GM04504 (cell line): ENCODE results near the gene KCTD16.

ENCODE experiments used
- DNase-seq: peaks from one replicate; pipeline ENCODE4 v3.0.0-alpha.2; 2012; ENCODE audit warnings: low read depth

Gene KCTD16

GRCh38 chr5:144333336-144333920 lies 162.8 kb downstream of the KCTD16 start:
- DNase-seq: no peak

GRCh38 chr5:144335561-144335960 lies 164.9 kb downstream of the KCTD16 start:
- DNase-seq: no peak

GRCh38 chr5:144336191-144336961 lies 165.7 kb downstream of the KCTD16 start:
- DNase-seq: no peak

DNA sequence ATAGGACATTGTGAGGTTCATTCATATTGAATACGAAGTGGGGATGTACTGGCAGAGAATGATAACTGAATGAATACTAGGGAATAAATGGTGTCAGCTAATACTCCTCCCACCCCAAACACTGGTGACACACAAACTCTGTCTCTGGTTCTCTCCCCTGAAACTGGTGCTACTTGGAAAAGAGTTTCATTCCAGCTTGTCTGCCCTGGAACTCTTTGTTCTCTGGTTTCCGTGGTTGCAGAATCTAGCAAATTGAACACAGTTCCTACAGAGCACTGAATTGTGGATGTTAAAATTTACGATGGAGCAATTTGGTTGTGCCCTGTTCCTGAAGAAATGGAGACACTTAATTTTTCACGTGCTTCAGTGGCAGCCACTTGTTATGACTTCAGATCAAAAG lies 181.7 kb downstream of the KCTD16 start:
- DNase-seq: no peak

- DNase-seq: no peak
These were observed 182.2 kb downstream of the KCTD16 start for GRCh38 chr5:144352732-144353317.

- DNase-seq: no peak
These were observed 185.8 kb downstream of the KCTD16 start for GRCh38 chr5:144356489-144356888.

- DNase-seq: no peak
These were observed 190.7 kb downstream of the KCTD16 start for GRCh38 chr5:144361406-144361805.

- no peak for DNase-seq
These were observed 195.2 kb downstream of the KCTD16 start for GRCh38 chr5:144365885-144366284.

- DNase-seq: no peak
These were observed 197.3 kb downstream of the KCTD16 start for GRCh38 chr5:144367991-144368390.

- DNase-seq: no peak
These were observed 197.9 kb downstream of the KCTD16 start for GRCh38 chr5:144368556-144368955.

- no peak for DNase-seq
These were observed 198.3 kb downstream of the KCTD16 start for GRCh38 chr5:144369006-144369405.

DNA sequence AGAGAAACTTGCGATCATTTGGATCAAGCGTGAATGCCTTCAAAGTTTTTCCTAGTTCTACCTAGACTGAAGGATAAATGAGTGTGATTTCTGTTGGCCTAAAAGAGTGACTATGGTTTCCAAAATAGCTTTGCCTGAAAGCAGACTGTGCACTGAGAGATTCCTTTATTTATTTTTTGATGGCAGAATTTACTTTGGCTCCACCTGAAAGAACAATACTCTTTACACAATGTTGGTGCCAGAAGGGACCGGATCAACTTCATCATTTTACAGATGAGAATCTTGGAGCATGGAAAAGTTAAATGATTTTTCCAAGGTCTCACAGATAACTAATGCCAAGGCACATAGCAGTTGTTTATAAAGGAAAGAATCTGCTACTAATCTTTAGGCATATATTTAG lies 199.6 kb downstream of the KCTD16 start:
- no peak for DNase-seq

DNA sequence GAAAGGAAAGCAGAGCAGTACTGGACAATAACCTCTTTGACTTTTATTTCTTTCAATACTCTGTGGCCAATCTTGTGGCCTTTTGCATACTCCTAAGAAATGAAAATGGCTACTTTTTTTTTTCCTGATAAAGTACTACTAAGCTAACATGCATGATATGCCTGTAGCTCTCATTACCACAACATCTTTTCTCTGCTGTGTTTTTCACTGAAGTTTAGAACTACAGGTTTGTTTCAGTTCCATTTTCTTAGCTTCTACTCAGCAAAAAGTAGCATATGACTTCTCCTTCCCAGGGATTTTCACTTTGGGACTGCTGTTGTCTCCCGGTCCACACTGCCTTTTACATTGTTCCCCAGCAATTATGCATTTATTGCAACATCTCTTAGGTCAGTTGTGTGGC lies 204.0 kb downstream of the KCTD16 start:
- DNase-seq: no peak

DNA sequence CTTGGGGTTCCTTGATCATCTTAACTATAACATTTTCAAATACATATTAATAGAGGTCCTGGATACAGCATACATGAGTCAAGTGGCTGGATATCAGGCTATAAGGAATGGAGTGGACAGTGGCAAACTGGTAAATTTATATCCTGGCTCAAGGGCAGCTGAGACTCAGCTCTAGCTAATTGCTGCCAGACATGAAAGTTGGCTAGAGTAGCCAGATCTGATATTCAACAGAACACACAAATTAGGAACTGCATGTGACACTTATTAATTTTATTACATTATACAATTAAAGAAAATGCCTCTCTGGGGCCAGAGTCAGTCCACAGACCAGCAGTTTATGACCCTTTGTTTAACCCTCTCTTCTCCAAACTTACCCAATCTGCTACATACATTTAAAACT lies 206.5 kb downstream of the KCTD16 start:
- no peak for DNase-seq

- no peak for DNase-seq
These were observed 208.0 kb downstream of the KCTD16 start for GRCh38 chr5:144378681-144379080.

- no peak for DNase-seq
These were observed 214.9 kb downstream of the KCTD16 start for GRCh38 chr5:144385597-144385996.

DNA sequence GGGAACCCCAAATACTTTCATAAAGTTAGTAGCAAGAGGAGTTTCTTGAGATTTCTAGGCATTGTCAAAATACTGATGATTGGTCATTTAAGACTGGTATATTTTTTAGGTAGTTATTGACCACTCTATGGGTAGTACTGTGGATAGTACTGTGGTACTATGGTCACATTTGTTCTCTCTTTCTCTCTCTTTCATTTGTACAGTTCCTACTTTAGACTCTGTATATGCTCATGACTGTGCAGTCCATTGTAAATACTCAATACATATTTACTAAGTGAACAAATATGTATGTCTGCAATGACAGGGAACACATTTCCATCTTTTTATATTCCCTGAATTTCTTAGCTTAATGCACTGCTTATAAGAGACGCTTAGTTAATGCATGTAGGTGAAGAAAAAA lies 215.6 kb downstream of the KCTD16 start:
- DNase-seq: no peak

GRCh38 chr5:144390133-144390532 lies 219.5 kb downstream of the KCTD16 start:
- no peak for DNase-seq

- DNase-seq: no peak
These were observed 220.4 kb downstream of the KCTD16 start for GRCh38 chr5:144391044-144391443.

DNA sequence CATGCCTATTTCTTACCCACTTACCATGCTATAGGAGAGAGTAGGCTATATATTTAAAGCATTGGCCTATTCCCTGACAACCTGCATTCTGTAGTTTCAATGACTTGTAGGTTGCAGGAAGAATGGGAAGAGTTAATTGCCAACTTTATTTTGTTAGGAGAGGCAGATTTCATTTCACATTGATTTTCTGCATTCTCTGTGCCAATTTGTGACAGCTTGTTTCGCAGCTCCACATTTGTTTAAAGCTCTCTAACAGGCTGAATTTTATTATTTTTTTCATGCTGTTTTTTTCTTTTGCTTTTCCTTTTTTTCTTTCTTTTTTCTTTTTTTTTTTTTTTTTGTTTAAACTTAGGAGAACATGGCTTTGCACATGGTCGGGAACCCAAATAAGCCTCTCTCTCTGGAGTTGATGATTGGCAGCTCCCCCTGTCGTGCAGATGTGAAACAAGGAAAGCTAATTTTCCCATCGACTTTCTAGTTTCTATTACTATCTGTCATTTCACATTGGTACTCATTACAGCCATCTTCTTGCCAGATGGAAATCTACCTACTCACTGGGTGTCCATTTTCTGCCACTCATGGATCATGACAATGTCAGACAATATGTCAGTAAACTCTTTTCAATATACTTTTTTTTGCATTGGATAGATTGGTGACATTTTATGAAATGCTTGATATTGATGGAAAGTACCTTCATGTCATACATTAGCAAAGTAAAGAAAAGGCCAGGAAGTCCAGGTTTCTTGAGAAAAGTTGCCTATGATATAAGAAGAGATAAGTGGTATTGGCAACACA lies 223.2 kb downstream of the KCTD16 start:
- no peak for DNase-seq

DNA sequence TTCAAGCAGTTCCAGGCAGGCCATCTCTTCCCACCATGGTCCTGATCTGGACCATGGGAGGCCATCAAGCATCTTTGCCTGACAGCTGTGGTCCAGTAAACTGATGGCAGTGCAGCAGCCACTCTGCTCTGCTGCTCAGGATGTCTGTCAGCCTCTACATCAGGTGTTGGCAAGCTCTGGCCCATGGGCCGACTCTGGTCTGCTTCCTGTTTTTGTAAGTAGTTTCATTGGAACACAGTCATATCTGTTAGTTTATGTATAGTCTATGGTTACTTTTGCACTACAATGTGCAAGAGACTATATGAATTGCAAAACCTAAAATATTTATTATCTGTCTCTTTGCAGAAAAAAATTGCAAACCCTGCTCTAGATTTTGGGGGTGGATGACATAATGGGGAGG lies 225.0 kb downstream of the KCTD16 start:
- no peak for DNase-seq

DNA sequence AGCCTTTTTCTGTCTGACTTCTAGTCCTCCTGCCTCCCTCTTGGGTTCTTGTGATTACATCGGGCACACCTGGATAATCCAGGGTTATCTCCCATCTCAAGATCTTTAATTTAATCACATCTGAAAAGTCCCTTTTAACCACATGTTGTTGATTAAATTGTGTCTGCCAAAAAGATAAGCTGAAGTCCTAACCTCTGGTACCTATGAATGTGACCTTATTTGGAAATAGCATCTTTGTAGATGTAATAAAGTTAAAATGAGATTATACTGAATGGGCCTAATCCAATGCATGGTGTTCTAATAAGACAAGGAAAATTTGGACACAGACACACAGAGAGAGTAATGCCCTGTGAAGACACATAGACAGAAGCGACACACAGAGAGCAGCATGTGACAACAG lies 232.4 kb downstream of the KCTD16 start:
- no peak for DNase-seq
